Upper lobe of left lung (tissue), 4 donors: Measurements from ENCODE around the gene NOX4.
"Not testable (repeated sequence)": the region's sequence is repeated elsewhere in the genome, so short reads cannot be mapped to it uniquely, and the experiment has no call there.

Experiments used
- CTCF ChIP-seq, 6 experiments: fragments of 450-650 bp in 4 of 6; fragments of 200-600 bp in 2 of 6; sonication (generic) in 2 of 6; IDR thresholded peaks; one replicate each; pipeline ENCODE4 v1.5.1; 2016 to 2019; ENCODE audit warnings: antibody characterized with exemption in 6 of 6
- POLR2A ChIP-seq, 4 donors: fragments of 450-650 bp; IDR thresholded peaks; one replicate each; pipeline ENCODE4 v1.5.1; 2016 to 2017; ENCODE audit warnings: antibody characterized with exemption in 4 of 4, mild to moderate bottlenecking in 2 of 4

- TF ChIP-seq CTCF, POLR2A (IDR thresholded peaks at IDR 0.05): not testable (repeated sequence)
These were observed 112.2 kb downstream of the NOX4 start for GRCh38 chr11:89378986-89379385.
